ENCODE measurements around the gene TPSD1.
"Not testable (repeated sequence)": the region's sequence is repeated elsewhere in the genome, so short reads cannot be mapped to it uniquely, and the experiment has no call there.

TPSD1 gene

GRCh38 chr16:1261131-1261892, 5.4 kb downstream of the TPSD1 start:
- no peaks in the 10 kb centered on the region for H3K9me3 ChIP-seq (ENCODE audit: low read depth, low read length)

GRCh38 chr16:1262210-1262845, 6.5 kb downstream of the TPSD1 start:
- Histone ChIP-seq H3K9me3 (ENCODE audit: low read depth, low read length) (no peaks in the 10 kb centered on the region), H3K4me3 (no peak overlapping the region), H3K27ac (no peak overlapping the region), H3K9ac (ENCODE audit: insufficient read length) (no peak overlapping the region), H3K36me3 (ENCODE audit: insufficient read depth, low read length) (no peaks in the 10 kb centered on the region)
- no peak for DNase-seq (ENCODE audit: low read depth, low spot score)
- TF ChIP-seq EZH2 (IDR thresholded peaks at IDR 0.05) (no peak), POLR2AphosphoS5 (IDR thresholded peaks at IDR 0.05; ENCODE audit: borderline replicate concordance, low read depth, low read length) (no peak), FOXP2 (optimal IDR thresholded peaks at IDR 0.05; ENCODE audit: control extremely low read depth, extremely low read length, insufficient read depth) (no peak)

More at GRCh38 chr16:1261131-1261892, 5.4 kb downstream of the TPSD1 start:
- Histone ChIP-seq H3K36me3 (ENCODE audit: insufficient read depth, low read length) (no peaks in the 10 kb centered on the region), H3K4me3 (no peak overlapping the region), H3K9ac (ENCODE audit: insufficient read length) (no peak overlapping the region), H3K27ac (no peak overlapping the region)
- TF ChIP-seq FOXP2 (optimal IDR thresholded peaks at IDR 0.05; ENCODE audit: control extremely low read depth, extremely low read length, insufficient read depth): no peak
- no peak for TF ChIP-seq POLR2AphosphoS5 (IDR thresholded peaks at IDR 0.05; ENCODE audit: borderline replicate concordance, low read depth, low read length)
- no peak for TF ChIP-seq EZH2 (IDR thresholded peaks at IDR 0.05)
- DNase-seq (ENCODE audit: low read depth, low spot score): no peak

DNA sequence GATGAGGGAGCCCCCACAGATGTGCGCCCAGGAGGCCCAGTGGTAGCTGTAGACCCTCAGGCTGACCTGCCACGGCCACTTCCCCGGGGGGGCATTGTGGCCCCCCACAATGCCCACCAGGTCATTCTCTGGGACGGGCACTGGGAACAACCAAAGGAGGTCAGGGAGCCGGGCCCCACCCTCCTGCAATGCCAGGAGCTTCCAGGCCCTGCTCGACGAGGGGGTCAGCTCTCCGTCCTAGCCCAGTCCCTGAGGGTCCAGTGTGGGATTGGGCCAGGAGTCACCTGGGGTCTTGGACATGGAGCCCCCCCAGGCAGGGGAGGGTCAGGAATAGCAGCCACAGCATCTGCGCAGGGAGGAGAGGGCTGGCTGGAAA, 7.0 kb downstream of the TPSD1 start:
- H3K9ac ChIP-seq (ENCODE audit: insufficient read length): no peak overlapping the region
- DNase-seq (ENCODE audit: low read depth, low spot score): no peak
- no peaks in the 10 kb centered on the region for H3K36me3 ChIP-seq (ENCODE audit: insufficient read depth, low read length)
- H3K4me3 ChIP-seq: no peak overlapping the region
- H3K27ac ChIP-seq: no peak overlapping the region
- TF ChIP-seq POLR2AphosphoS5 (IDR thresholded peaks at IDR 0.05; ENCODE audit: borderline replicate concordance, low read depth, low read length) (no peak), EZH2 (IDR thresholded peaks at IDR 0.05) (no peak), FOXP2 (optimal IDR thresholded peaks at IDR 0.05; ENCODE audit: control extremely low read depth, extremely low read length, insufficient read depth) (no peak)
- no peaks in the 10 kb centered on the region for H3K9me3 ChIP-seq (ENCODE audit: low read depth, low read length)

DNA sequence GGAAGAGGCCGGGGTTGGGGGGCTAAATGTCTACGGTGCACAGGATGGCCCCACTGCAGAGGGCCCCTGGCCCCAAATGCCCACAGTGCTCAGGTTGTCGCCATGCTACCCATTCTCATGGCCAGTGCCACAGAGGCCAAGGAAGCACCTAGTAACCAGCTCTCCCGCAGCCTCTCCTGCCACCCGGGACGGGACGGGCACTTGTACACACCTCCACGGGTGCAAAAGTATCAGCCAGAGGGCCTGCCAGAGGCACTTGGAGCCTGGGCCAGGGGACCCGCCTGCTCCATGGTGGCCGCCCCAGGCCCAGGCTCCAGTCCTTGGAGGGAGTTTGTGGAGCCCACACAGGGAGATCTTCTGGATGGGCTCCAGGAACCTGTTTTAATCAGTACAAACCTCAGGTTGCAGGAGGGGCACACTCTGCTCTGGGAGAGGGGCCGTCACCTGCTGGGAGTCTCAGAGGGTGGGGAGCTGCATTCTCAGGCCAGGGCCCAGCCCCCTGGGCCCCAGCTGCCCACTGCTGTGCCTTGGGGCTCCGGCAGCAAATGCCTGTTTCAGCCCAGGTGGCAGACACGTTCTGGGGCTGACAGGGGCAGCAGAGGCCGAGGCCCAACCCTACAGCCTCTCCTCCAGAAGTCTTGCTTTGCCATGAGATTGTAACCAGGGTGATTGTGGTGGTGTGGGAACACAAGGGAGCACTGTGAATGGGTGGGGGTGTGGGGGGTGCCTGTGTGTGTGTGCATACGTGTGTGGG, 7.9 kb downstream of the TPSD1 start:
- Histone ChIP-seq H3K9ac (ENCODE audit: insufficient read length) (no peak overlapping the region), H3K4me3 (no peak overlapping the region), H3K27ac (no peak overlapping the region), H3K36me3 (ENCODE audit: insufficient read depth, low read length) (no peaks in the 10 kb centered on the region), H3K9me3 (ENCODE audit: low read depth, low read length) (no peaks in the 10 kb centered on the region)
- DNase-seq (ENCODE audit: low read depth, low spot score): no peak
- TF ChIP-seq FOXP2 (optimal IDR thresholded peaks at IDR 0.05; ENCODE audit: control extremely low read depth, extremely low read length, insufficient read depth) (no peak), POLR2AphosphoS5 (IDR thresholded peaks at IDR 0.05; ENCODE audit: borderline replicate concordance, low read depth, low read length) (no peak), EZH2 (IDR thresholded peaks at IDR 0.05) (no peak)

GRCh38 chr16:1264345-1265089, 8.6 kb downstream of the TPSD1 start:
- no peaks in the 10 kb centered on the region for H3K36me3 ChIP-seq (ENCODE audit: insufficient read depth, low read length)
- H3K9me3 ChIP-seq (ENCODE audit: low read depth, low read length): no peaks in the 10 kb centered on the region
- H3K4me3 ChIP-seq: no peak overlapping the region
- no peak overlapping the region for H3K27ac ChIP-seq
- DNase-seq (ENCODE audit: low read depth, low spot score): no peak
- no peak for TF ChIP-seq POLR2AphosphoS5 (IDR thresholded peaks at IDR 0.05; ENCODE audit: borderline replicate concordance, low read depth, low read length)
- TF ChIP-seq FOXP2 (optimal IDR thresholded peaks at IDR 0.05; ENCODE audit: control extremely low read depth, extremely low read length, insufficient read depth): no peak
- no peak for TF ChIP-seq EZH2 (IDR thresholded peaks at IDR 0.05)
- H3K9ac ChIP-seq (ENCODE audit: insufficient read length): no peak overlapping the region

- no peak overlapping the region for H3K27ac ChIP-seq
- H3K36me3 ChIP-seq (ENCODE audit: insufficient read depth, low read length): no peaks in the 10 kb centered on the region
- no peak overlapping the region for H3K4me3 ChIP-seq
- H3K9me3 ChIP-seq (ENCODE audit: low read depth, low read length): no peaks in the 10 kb centered on the region
- no peak for DNase-seq (ENCODE audit: low read depth, low spot score)
- H3K9ac ChIP-seq (ENCODE audit: insufficient read length): no peak overlapping the region
- TF ChIP-seq FOXP2 (optimal IDR thresholded peaks at IDR 0.05; ENCODE audit: control extremely low read depth, extremely low read length, insufficient read depth) (no peak), POLR2AphosphoS5 (IDR thresholded peaks at IDR 0.05; ENCODE audit: borderline replicate concordance, low read depth, low read length) (no peak), EZH2 (IDR thresholded peaks at IDR 0.05) (no peak)
Observed at GRCh38 chr16:1265090-1265630, 9.3 kb downstream of the TPSD1 start.

GRCh38 chr16:1265826-1266225, 10.0 kb downstream of the TPSD1 start:
- Histone ChIP-seq H3K9me3 (ENCODE audit: low read depth, low read length) (no peaks in the 10 kb centered on the region), H3K36me3 (ENCODE audit: insufficient read depth, low read length) (no peaks in the 10 kb centered on the region), H3K9ac (ENCODE audit: insufficient read length) (no peak overlapping the region), H3K27ac (no peak overlapping the region), H3K4me3 (no peak overlapping the region)
- no peak for DNase-seq (ENCODE audit: low read depth, low spot score)
- TF ChIP-seq FOXP2 (optimal IDR thresholded peaks at IDR 0.05; ENCODE audit: control extremely low read depth, extremely low read length, insufficient read depth) (no peak), POLR2AphosphoS5 (IDR thresholded peaks at IDR 0.05; ENCODE audit: borderline replicate concordance, low read depth, low read length) (no peak), EZH2 (IDR thresholded peaks at IDR 0.05) (no peak)

GRCh38 chr16:1269418-1269817, 13.5 kb downstream of the TPSD1 start:
- not testable (repeated sequence) for H3K27ac ChIP-seq, H3K4me3 ChIP-seq

More at GRCh38 chr16:1269418-1269817, 13.5 kb downstream of the TPSD1 start:
- DNase-seq (ENCODE audit: low read depth, low spot score); H3K9me3 ChIP-seq (ENCODE audit: low read depth, low read length); H3K9ac ChIP-seq (ENCODE audit: insufficient read length); H3K36me3 ChIP-seq (ENCODE audit: insufficient read depth, low read length): not testable (repeated sequence)

Data from SK-N-MC (cell line).